Measurements from ENCODE around the gene RELL2. TPM values are rescaled to one million over a fixed set of nuclear protein-coding genes. Genes with fewer than 3 reads are reported as not detected.

RELL2 gene
- polyA plus RNA-seq, 1 of the 3 experiments (the other 2 are of a cell fraction): 15.6 TPM

DNA sequence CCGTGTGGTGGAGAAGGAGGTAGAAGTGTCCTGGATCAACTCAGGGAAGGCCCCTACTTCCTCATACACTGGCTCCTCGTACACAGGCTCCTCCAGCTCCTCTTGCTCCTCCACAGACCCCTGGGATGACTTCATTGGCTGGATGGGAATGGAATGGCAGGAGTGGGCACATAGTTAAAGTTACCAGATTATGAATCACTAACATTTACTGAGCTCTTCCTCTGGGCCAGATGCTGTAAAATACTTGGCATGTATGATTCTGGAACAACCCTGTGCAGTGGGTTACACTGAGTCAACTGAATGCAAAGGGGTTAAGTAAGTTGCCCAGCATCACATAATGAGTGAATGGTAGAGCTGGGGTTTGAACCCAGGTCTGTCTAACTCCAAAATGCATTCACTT lies 17.5 kb downstream of the RELL2 start:
- ChIA-PET CTCF (interaction anchor here (1.0 to 4.4 kb wide), 5 partner anchors 11 to 314 kb away, joined by 3 to 36 read pairs (median 5); partner anchors contain the start of genes PCDH1, RELL2 and RNF14), POLR2A (interaction anchor here (0.6 kb wide), 1 partner anchor 990 kb away, joined by 3 read pairs; no protein-coding TSS in a partner anchor)
- Histone ChIP-seq H3K4me2 (no peak overlapping the region), H2AFZ (ENCODE audit: low read depth) (no peak overlapping the region), H3K36me3 (replicated peaks in 1 of 2; ENCODE audit: control insufficient read depth in 1 of 2, insufficient read depth in 2 of 2, low read length in 1 of 2) (peaks cover 11 to 44% of the 10 kb centered on the region in 2 experiments), H3K79me2 (ENCODE audit: insufficient read depth) (peaks cover 14% of the 10 kb centered on the region), H3K27ac (ENCODE audit: low read depth in 2 of 2, low read length in 1 of 2) (peak overlapping the region in 1 of 2 experiments; percentile 43; a peak in 2 of 4 replicates), H3K4me1 (ENCODE audit: control insufficient read depth in 1 of 2, insufficient read depth in 2 of 2, low read depth in 1 of 2, low read length in 1 of 2) (peaks cover 8 to 15% of the 10 kb centered on the region in 2 experiments; a peak in 3 of 4 replicates), H4K20me1 (ENCODE audit: insufficient read depth) (no peaks in the 10 kb centered on the region), H3K4me3 (ENCODE audit: low read depth in 2 of 2, low read length in 1 of 2) (no peak overlapping the region), H3K9me3 (no peaks in the 10 kb centered on the region), H3K27me3 (ENCODE audit: insufficient read depth) (no peaks in the 10 kb centered on the region), H3K9ac (no peak overlapping the region), H3K9me2 (no peaks in the 10 kb centered on the region), H3F3A (replicated peaks; ENCODE audit: insufficient read depth) (peaks cover 6% of the 10 kb centered on the region)
- TF ChIP-seq JUND (IDR thresholded peaks at IDR 0.05): peak; percentile 42; the same call in 1 of the 2 replicates
- TF ChIP-seq TCF12 (IDR thresholded peaks at IDR 0.05): peak; percentile 43; the same call in 1 of the 2 replicates
- TF ChIP-seq FOSL2 (IDR thresholded peaks at IDR 0.05; ENCODE audit: borderline replicate concordance, low read depth): peak; percentile 52; the same call in 1 of the 2 replicates
- no peak for TF ChIP-seq RCOR1 (IDR thresholded peaks at IDR 0.05; ENCODE audit: low read length)
- peak in 1 of 2 experiments; percentile 26; a peak in 1 of 4 replicates for TF ChIP-seq EP300 (IDR thresholded peaks at IDR 0.05; ENCODE audit: borderline replicate concordance in 1 of 2, low read depth in 1 of 2, low read length in 1 of 2)
- DNase-seq: no peak
- WGBS (ENCODE audit: low lambda C conversion rate): 53% methylated on average over 2 of the region's 2 CpGs

- Histone ChIP-seq H3K9me3 (no peaks in the 10 kb centered on the region), H3K27ac (ENCODE audit: low read depth in 2 of 2, low read length in 1 of 2) (no peak overlapping the region), H3K9ac (no peak overlapping the region), H3K4me2 (no peak overlapping the region), H3K79me2 (ENCODE audit: insufficient read depth) (peaks cover 10% of the 10 kb centered on the region), H3K36me3 (replicated peaks in 1 of 2; ENCODE audit: control insufficient read depth in 1 of 2, insufficient read depth in 2 of 2, low read length in 1 of 2) (peaks cover 12 to 44% of the 10 kb centered on the region in 2 experiments), H3K4me3 (ENCODE audit: low read depth in 2 of 2, low read length in 1 of 2) (no peak overlapping the region), H3K4me1 (ENCODE audit: control insufficient read depth in 1 of 2, insufficient read depth in 2 of 2, low read depth in 1 of 2, low read length in 1 of 2) (peaks cover 8 to 12% of the 10 kb centered on the region in 2 experiments; a peak in 3 of 4 replicates), H2AFZ (ENCODE audit: low read depth) (no peak overlapping the region), H3F3A (replicated peaks; ENCODE audit: insufficient read depth) (peaks cover 6% of the 10 kb centered on the region), H3K27me3 (ENCODE audit: insufficient read depth) (no peaks in the 10 kb centered on the region), H3K9me2 (no peaks in the 10 kb centered on the region), H4K20me1 (ENCODE audit: insufficient read depth) (no peaks in the 10 kb centered on the region)
- POLR2A ChIA-PET: no interaction called here
- 90% methylated on average over 7 of the region's 7 CpGs for WGBS (ENCODE audit: low lambda C conversion rate)
- DNase-seq: no peak
- CTCF ChIA-PET: interaction anchor here (1.4 kb wide), 1 partner anchor 314 kb away, joined by 5 read pairs; the partner anchor contains the start of gene RNF14
- TF ChIP-seq, protein P1, sequence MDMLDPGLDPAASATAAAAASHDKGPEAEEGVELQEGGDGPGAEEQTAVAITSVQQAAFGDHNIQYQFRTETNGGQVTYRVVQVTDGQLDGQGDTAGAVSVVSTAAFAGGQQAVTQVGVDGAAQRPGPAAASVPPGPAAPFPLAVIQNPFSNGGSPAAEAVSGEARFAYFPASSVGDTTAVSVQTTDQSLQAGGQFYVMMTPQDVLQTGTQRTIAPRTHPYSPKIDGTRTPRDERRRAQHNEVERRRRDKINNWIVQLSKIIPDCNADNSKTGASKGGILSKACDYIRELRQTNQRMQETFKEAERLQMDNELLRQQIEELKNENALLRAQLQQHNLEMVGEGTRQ (IDR thresholded peaks at IDR 0.05; ENCODE audit: borderline replicate concordance, low read depth, low read length): no peak
- TF ChIP-seq RAD21 (IDR thresholded peaks at IDR 0.05; ENCODE audit: low read length) (no peak), EZH2phosphoT487 (IDR thresholded peaks at IDR 0.05; ENCODE audit: borderline replicate concordance, low read depth) (no peak), SIN3A (IDR thresholded peaks at IDR 0.05; ENCODE audit: borderline replicate concordance, low read depth, low read length) (no peak), SMC3 (IDR thresholded peaks at IDR 0.05; ENCODE audit: low read depth, low read length) (no peak), YY1 (IDR thresholded peaks at IDR 0.05; ENCODE audit: low read depth) (no peak), NRF1 (IDR thresholded peaks at IDR 0.05; ENCODE audit: low read depth, low read length) (no peak), TAF1 (IDR thresholded peaks at IDR 0.05; ENCODE audit: borderline replicate concordance, low read depth, low read length) (no peak), TCF12 (IDR thresholded peaks at IDR 0.05) (no peak), EP300 (IDR thresholded peaks at IDR 0.05; ENCODE audit: borderline replicate concordance in 1 of 2, low read depth in 1 of 2, low read length in 1 of 2) (no peak), RXRA (IDR thresholded peaks at IDR 0.05; ENCODE audit: borderline replicate concordance, low read depth) (no peak), GABPA (IDR thresholded peaks at IDR 0.05; ENCODE audit: low read depth) (no peak), JUND (IDR thresholded peaks at IDR 0.05) (no peak), IRF3 (IDR thresholded peaks at IDR 0.05; ENCODE audit: low read depth, low read length) (no peak), PBX3 (IDR thresholded peaks at IDR 0.05) (no peak), REST (IDR thresholded peaks at IDR 0.05; ENCODE audit: low read depth, low read length) (no peak), FOSL2 (IDR thresholded peaks at IDR 0.05; ENCODE audit: borderline replicate concordance, low read depth) (no peak), RCOR1 (IDR thresholded peaks at IDR 0.05; ENCODE audit: low read length) (no peak)
- TF ChIP-seq, protein P2, sequence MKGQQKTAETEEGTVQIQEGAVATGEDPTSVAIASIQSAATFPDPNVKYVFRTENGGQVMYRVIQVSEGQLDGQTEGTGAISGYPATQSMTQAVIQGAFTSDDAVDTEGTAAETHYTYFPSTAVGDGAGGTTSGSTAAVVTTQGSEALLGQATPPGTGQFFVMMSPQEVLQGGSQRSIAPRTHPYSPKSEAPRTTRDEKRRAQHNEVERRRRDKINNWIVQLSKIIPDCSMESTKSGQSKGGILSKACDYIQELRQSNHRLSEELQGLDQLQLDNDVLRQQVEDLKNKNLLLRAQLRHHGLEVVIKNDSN (IDR thresholded peaks at IDR 0.05; ENCODE audit: borderline replicate concordance, low read depth): no peak
Measured at GRCh38 chr5:141655020-141655419, 18.2 kb downstream of the RELL2 start.

Data from SK-N-SH (cell line).